ENCODE data around the gene PLOD2.

Gene PLOD2

GRCh38 chr3:146077181-146077580 is 83.8 kb downstream of the PLOD2 start:
- WGBS (ENCODE audit: extremely low coverage, insufficient coverage, insufficient read length): no CpG with 5 or more reads among the region's 1 CpG

DNA sequence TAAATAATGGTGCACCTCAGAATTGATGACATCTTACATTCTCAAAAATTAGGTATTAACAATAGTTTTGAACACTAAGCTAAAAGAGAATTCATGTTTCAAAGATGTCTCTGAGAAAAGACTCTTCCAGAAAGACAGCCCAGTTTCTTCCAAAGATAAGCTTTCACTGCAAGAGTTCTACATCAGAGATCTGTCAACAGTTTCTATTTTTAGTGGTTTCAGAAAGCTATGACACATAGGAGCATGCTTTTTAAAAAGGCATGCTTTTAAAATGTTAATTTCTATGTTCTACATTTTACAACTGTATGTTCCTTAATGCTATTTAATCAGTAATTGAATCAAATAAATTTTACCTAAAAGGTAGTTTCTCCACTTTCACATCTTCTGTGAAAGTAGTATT is 88.2 kb downstream of the PLOD2 start:
- no peak overlapping the region for H4K12ac ChIP-seq (ENCODE audit: low read depth, low read length)
- no peak overlapping the region for H3K4ac ChIP-seq (ENCODE audit: low read depth, low read length)
- no peak overlapping the region for H3K14ac ChIP-seq (ENCODE audit: low read length)
- H3K9me3 ChIP-seq (ENCODE audit: insufficient read depth, low read depth, low read length): no peaks in the 10 kb centered on the region
- H3K9ac ChIP-seq (ENCODE audit: low read length): no peak overlapping the region
- no peaks in the 10 kb centered on the region for H3K4me1 ChIP-seq (ENCODE audit: control insufficient read depth in 1 of 2, insufficient read depth in 2 of 2, low read length in 2 of 2)
- H4K91ac ChIP-seq (ENCODE audit: low read depth, low read length): no peak overlapping the region
- no peak overlapping the region for H3K4me3 ChIP-seq (ENCODE audit: low read depth, low read length)
- H3K79me2 ChIP-seq (ENCODE audit: control insufficient read depth, insufficient read depth, low read length, poor library complexity): no peaks in the 10 kb centered on the region
- H2AFZ ChIP-seq (ENCODE audit: insufficient read depth, low read length, poor library complexity): no peak overlapping the region
- no peak overlapping the region for H3K23ac ChIP-seq (ENCODE audit: low read length)
- no peak for DNase-seq
- H3K27me3 ChIP-seq (ENCODE audit: insufficient read depth, low read length): no peaks in the 10 kb centered on the region
- H3K27ac ChIP-seq (ENCODE audit: low read depth, low read length): no peak overlapping the region
- H3K18ac ChIP-seq (ENCODE audit: low read length): no peak overlapping the region
- no peaks in the 10 kb centered on the region for H3K79me1 ChIP-seq (ENCODE audit: low read length)
- no peak overlapping the region for H2BK5ac ChIP-seq (ENCODE audit: low read depth, low read length, poor library complexity)
- no peak overlapping the region for H2BK120ac ChIP-seq (ENCODE audit: insufficient read depth, low read length, poor library complexity)
- no peak overlapping the region for H2AK5ac ChIP-seq (ENCODE audit: low read length)
- no peak overlapping the region for H2BK12ac ChIP-seq (ENCODE audit: low read length)
- H3K4me2 ChIP-seq (ENCODE audit: low read length): no peak overlapping the region
- H3K36me3 ChIP-seq (ENCODE audit: control insufficient read depth in 1 of 2, insufficient read depth in 2 of 2, low read length in 2 of 2): no peaks in the 10 kb centered on the region
- H4K8ac ChIP-seq (ENCODE audit: low read depth, low read length): no peak overlapping the region

More at GRCh38 chr3:146077181-146077580, 83.8 kb downstream of the PLOD2 start:
- H3K18ac ChIP-seq (ENCODE audit: low read length): no peak overlapping the region
- H3K9me3 ChIP-seq (ENCODE audit: insufficient read depth, low read depth, low read length): no peaks in the 10 kb centered on the region
- no peak overlapping the region for H3K23ac ChIP-seq (ENCODE audit: low read length)
- no peak overlapping the region for H3K4ac ChIP-seq (ENCODE audit: low read depth, low read length)
- no peak overlapping the region for H3K4me3 ChIP-seq (ENCODE audit: low read depth, low read length)
- H3K14ac ChIP-seq (ENCODE audit: low read length): no peak overlapping the region
- H3K79me1 ChIP-seq (ENCODE audit: low read length): no peaks in the 10 kb centered on the region
- no peak overlapping the region for H4K91ac ChIP-seq (ENCODE audit: low read depth, low read length)
- no peak overlapping the region for H3K9ac ChIP-seq (ENCODE audit: low read length)
- H2AK5ac ChIP-seq (ENCODE audit: low read length): no peak overlapping the region
- no peaks in the 10 kb centered on the region for H3K4me1 ChIP-seq (ENCODE audit: control insufficient read depth in 1 of 2, insufficient read depth in 2 of 2, low read length in 2 of 2)
- no peaks in the 10 kb centered on the region for H3K79me2 ChIP-seq (ENCODE audit: control insufficient read depth, insufficient read depth, low read length, poor library complexity)
- no peak overlapping the region for H4K8ac ChIP-seq (ENCODE audit: low read depth, low read length)
- H4K12ac ChIP-seq (ENCODE audit: low read depth, low read length): no peak overlapping the region
- H2AFZ ChIP-seq (ENCODE audit: insufficient read depth, low read length, poor library complexity): no peak overlapping the region
- no peak for DNase-seq
- H3K36me3 ChIP-seq (ENCODE audit: control insufficient read depth in 1 of 2, insufficient read depth in 2 of 2, low read length in 2 of 2): no peaks in the 10 kb centered on the region
- H2BK12ac ChIP-seq (ENCODE audit: low read length): no peak overlapping the region
- H3K27ac ChIP-seq (ENCODE audit: low read depth, low read length): no peak overlapping the region
- H2BK5ac ChIP-seq (ENCODE audit: low read depth, low read length, poor library complexity): no peak overlapping the region
- H3K27me3 ChIP-seq (ENCODE audit: insufficient read depth, low read length): no peaks in the 10 kb centered on the region
- no peak overlapping the region for H2BK120ac ChIP-seq (ENCODE audit: insufficient read depth, low read length, poor library complexity)
- H3K4me2 ChIP-seq (ENCODE audit: low read length): no peak overlapping the region

DNA sequence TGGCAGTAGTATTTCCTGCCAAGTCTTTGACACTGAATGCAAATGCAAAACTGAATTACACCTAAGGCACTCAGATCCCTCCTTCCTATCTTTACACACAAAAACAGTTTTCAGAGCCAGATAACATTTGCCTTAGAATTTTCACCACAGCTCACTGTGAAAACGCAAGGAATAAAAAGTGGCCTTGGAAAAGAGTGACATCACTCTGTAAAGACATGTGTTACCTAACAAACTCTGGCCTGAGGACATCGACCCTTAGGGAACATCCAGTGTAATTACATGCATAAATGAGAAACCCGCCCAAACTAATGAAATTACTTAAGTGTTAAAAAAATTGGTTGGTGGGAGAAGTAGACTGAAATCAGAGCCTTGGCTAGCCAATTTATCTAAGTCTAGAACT is 88.9 kb downstream of the PLOD2 start:
- Histone ChIP-seq H3K4me2 (ENCODE audit: low read length) (no peak overlapping the region), H2BK12ac (ENCODE audit: low read length) (no peak overlapping the region), H3K36me3 (ENCODE audit: control insufficient read depth in 1 of 2, insufficient read depth in 2 of 2, low read length in 2 of 2) (no peaks in the 10 kb centered on the region), H2BK5ac (ENCODE audit: low read depth, low read length, poor library complexity) (no peak overlapping the region), H3K9ac (ENCODE audit: low read length) (no peak overlapping the region), H3K4ac (ENCODE audit: low read depth, low read length) (no peak overlapping the region), H3K23ac (ENCODE audit: low read length) (no peak overlapping the region), H3K18ac (ENCODE audit: low read length) (no peak overlapping the region), H3K14ac (ENCODE audit: low read length) (no peak overlapping the region), H3K9me3 (ENCODE audit: insufficient read depth, low read depth, low read length) (no peaks in the 10 kb centered on the region), H4K8ac (ENCODE audit: low read depth, low read length) (no peak overlapping the region), H3K79me2 (ENCODE audit: control insufficient read depth, insufficient read depth, low read length, poor library complexity) (no peaks in the 10 kb centered on the region), H3K27ac (ENCODE audit: low read depth, low read length) (peak overlapping the region; percentile 34), H2AK5ac (ENCODE audit: low read length) (no peak overlapping the region), H2BK120ac (ENCODE audit: insufficient read depth, low read length, poor library complexity) (no peak overlapping the region), H3K4me1 (ENCODE audit: control insufficient read depth in 1 of 2, insufficient read depth in 2 of 2, low read length in 2 of 2) (no peaks in the 10 kb centered on the region), H3K4me3 (ENCODE audit: low read depth, low read length) (no peak overlapping the region), H4K12ac (ENCODE audit: low read depth, low read length) (no peak overlapping the region), H3K27me3 (ENCODE audit: insufficient read depth, low read length) (no peaks in the 10 kb centered on the region), H2AFZ (ENCODE audit: insufficient read depth, low read length, poor library complexity) (no peak overlapping the region), H4K91ac (ENCODE audit: low read depth, low read length) (no peak overlapping the region), H3K79me1 (ENCODE audit: low read length) (no peaks in the 10 kb centered on the region)
- DNase-seq: no peak
- WGBS (ENCODE audit: extremely low coverage, insufficient coverage, insufficient read length): no CpG with 5 or more reads among the region's 3 CpGs

- H4K8ac ChIP-seq (ENCODE audit: low read depth, low read length): no peak overlapping the region
- H3K27me3 ChIP-seq (ENCODE audit: insufficient read depth, low read length): no peaks in the 10 kb centered on the region
- H3K4me1 ChIP-seq (ENCODE audit: control insufficient read depth in 1 of 2, insufficient read depth in 2 of 2, low read length in 2 of 2): no peaks in the 10 kb centered on the region
- no CpG with 5 or more reads among the region's 2 CpGs for WGBS (ENCODE audit: extremely low coverage, insufficient coverage, insufficient read length)
- H3K4me2 ChIP-seq (ENCODE audit: low read length): no peak overlapping the region
- H3K36me3 ChIP-seq (ENCODE audit: control insufficient read depth in 1 of 2, insufficient read depth in 2 of 2, low read length in 2 of 2): no peaks in the 10 kb centered on the region
- no peak overlapping the region for H3K9ac ChIP-seq (ENCODE audit: low read length)
- no peak overlapping the region for H2AFZ ChIP-seq (ENCODE audit: insufficient read depth, low read length, poor library complexity)
- H2BK5ac ChIP-seq (ENCODE audit: low read depth, low read length, poor library complexity): no peak overlapping the region
- H3K4ac ChIP-seq (ENCODE audit: low read depth, low read length): no peak overlapping the region
- no peaks in the 10 kb centered on the region for H3K9me3 ChIP-seq (ENCODE audit: insufficient read depth, low read depth, low read length)
- no peaks in the 10 kb centered on the region for H3K79me2 ChIP-seq (ENCODE audit: control insufficient read depth, insufficient read depth, low read length, poor library complexity)
- no peak overlapping the region for H2AK5ac ChIP-seq (ENCODE audit: low read length)
- no peak overlapping the region for H4K12ac ChIP-seq (ENCODE audit: low read depth, low read length)
- H3K23ac ChIP-seq (ENCODE audit: low read length): no peak overlapping the region
- H3K18ac ChIP-seq (ENCODE audit: low read length): no peak overlapping the region
- H4K91ac ChIP-seq (ENCODE audit: low read depth, low read length): no peak overlapping the region
- no peak overlapping the region for H2BK12ac ChIP-seq (ENCODE audit: low read length)
- no peaks in the 10 kb centered on the region for H3K79me1 ChIP-seq (ENCODE audit: low read length)
- no peak for DNase-seq
- H3K4me3 ChIP-seq (ENCODE audit: low read depth, low read length): no peak overlapping the region
- peak overlapping the region; percentile 34 for H3K27ac ChIP-seq (ENCODE audit: low read depth, low read length)
- H2BK120ac ChIP-seq (ENCODE audit: insufficient read depth, low read length, poor library complexity): no peak overlapping the region
- H3K14ac ChIP-seq (ENCODE audit: low read length): no peak overlapping the region
Observed at GRCh38 chr3:146071632-146072031, 89.4 kb downstream of the PLOD2 start.
